ENCODE measurements around the gene PTMA.

The PTMA gene

DNA sequence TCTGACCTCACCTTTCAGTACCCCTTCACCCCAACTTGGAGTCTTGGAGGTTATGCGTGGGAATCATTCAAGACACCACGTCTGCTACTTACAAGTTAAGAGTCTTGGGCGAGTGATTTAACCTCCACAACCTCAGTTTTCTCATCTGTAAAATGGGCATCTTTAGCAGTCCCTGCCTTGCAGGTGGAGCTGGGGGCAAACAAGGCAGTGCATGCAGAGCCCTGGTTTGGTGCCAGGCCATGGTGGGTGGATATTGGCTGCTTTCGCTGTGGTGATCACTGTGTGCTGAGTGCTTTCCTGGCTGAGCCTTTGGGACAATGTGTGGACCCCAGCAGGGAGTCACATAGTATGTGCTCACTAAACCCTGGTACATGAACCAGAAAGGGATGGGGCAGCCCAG is 20.4 kb upstream of the PTMA start:
- Histone ChIP-seq H3K4me3 (ENCODE audit: low read length) (no peak overlapping the region), H3K36me3 (ENCODE audit: insufficient read depth, low read length) (no peaks in the 10 kb centered on the region), H3K4me2 (ENCODE audit: low read length) (no peak overlapping the region), H3K27me3 (ENCODE audit: control insufficient read depth, insufficient read depth, low read length) (no peaks in the 10 kb centered on the region), H3K9me3 (replicated peaks; ENCODE audit: low read length) (no peaks in the 10 kb centered on the region), H3K9ac (ENCODE audit: low read depth, low read length) (no peak overlapping the region), H3K4me1 (ENCODE audit: control insufficient read depth, insufficient read depth, low read length) (no peaks in the 10 kb centered on the region)

DNA sequence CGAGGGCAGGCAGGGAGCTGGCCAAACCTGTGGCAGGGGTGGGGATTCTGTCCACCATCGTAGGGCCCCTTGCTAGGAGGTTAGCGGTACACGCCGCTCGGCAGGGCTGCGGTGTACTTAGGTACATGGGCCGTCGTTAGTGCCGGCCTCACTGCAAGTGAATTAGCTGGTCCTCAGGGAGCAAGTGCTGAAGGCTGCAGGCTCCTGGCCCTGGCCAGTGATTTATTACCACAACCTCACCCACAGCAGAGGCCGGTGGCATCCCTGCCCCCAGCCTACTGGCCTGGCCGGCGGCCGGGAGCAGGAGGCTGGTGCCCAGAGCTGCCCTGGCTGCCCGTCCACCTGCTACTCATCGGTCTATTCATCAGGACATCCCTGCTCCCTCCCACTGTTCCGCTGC is 19.6 kb upstream of the PTMA start:
- H3K36me3 ChIP-seq (ENCODE audit: insufficient read depth, low read length): no peaks in the 10 kb centered on the region
- no peaks in the 10 kb centered on the region for H3K9me3 ChIP-seq (replicated peaks; ENCODE audit: low read length)
- no peak overlapping the region for H3K9ac ChIP-seq (ENCODE audit: low read depth, low read length)
- H3K4me3 ChIP-seq (ENCODE audit: low read length): no peak overlapping the region
- H3K27me3 ChIP-seq (ENCODE audit: control insufficient read depth, insufficient read depth, low read length): no peaks in the 10 kb centered on the region
- no peak overlapping the region for H3K4me2 ChIP-seq (ENCODE audit: low read length)
- H3K4me1 ChIP-seq (ENCODE audit: control insufficient read depth, insufficient read depth, low read length): peaks cover under 1% of the 10 kb centered on the region

DNA sequence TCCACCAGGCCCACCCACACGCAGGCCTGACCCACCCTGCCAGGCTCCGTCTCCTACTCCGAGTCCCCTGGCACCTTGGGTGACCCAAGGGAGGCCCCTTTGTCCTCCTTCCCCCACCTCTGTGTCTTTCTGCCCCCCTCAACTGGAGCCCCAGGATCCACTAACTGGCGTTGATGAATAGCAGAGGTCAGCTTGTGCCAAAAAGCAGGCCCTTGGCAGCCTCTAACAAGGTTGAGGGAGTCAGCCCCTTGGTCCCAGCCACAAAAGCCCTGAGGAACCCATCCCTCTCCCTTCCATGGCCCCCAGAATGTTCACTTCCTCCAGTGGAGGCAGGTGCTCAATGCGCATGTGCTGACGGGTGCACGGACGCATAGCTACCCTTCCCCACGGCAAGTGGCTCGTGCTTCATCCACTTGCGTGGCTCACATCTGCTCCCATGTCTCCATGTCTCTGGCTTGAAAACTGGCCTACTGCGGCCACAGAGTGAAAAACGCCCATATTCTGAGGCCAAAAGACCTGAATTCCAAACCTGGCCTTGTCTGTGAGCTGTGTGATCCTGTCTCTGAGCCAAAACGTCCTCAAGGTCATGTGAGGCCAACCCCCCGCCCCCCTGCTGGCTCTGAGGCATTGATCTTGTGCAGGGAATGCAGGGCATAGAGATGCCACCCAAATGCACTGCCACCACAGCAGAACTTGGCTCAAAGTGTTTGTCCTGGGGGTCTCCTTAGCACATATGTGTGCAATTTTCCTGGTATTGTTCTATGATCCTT is 19.0 kb upstream of the PTMA start:
- H3K4me2 ChIP-seq (ENCODE audit: low read length): no peak overlapping the region
- no peaks in the 10 kb centered on the region for H3K27me3 ChIP-seq (ENCODE audit: control insufficient read depth, insufficient read depth, low read length)
- peaks cover 3% of the 10 kb centered on the region for H3K4me1 ChIP-seq (ENCODE audit: control insufficient read depth, insufficient read depth, low read length)
- no peak overlapping the region for H3K9ac ChIP-seq (ENCODE audit: low read depth, low read length)
- no peak overlapping the region for H3K4me3 ChIP-seq (ENCODE audit: low read length)
- no peaks in the 10 kb centered on the region for H3K36me3 ChIP-seq (ENCODE audit: insufficient read depth, low read length)
- no peaks in the 10 kb centered on the region for H3K9me3 ChIP-seq (replicated peaks; ENCODE audit: low read length)

DNA sequence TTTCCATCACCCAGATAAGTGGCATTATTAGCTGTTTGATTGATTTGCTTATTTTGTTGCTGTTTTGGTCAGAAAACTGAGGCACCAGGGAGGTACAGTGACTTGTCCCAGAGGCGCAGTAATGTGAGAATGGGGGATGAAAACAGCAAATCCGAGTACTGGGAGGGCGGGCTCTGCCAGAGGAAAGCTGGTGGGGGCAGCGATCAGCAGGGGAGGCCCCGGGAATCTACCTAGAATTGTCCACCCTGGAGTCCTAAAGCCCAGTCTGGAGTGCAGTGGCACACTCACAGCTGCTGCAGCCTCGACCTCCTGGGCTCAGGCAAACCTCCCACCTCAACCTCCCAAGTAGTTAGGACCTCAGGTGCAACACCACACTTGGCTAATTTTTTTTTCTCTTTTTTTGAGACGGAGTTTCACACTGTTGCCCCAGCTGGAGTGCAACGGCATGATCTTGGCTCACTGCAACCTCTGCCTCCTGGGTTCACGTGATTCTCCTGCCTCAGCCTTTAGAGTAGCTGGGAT is 17.0 kb upstream of the PTMA start:
- H3K9ac ChIP-seq (ENCODE audit: low read depth, low read length): no peak overlapping the region
- no peaks in the 10 kb centered on the region for H3K36me3 ChIP-seq (ENCODE audit: insufficient read depth, low read length)
- no peaks in the 10 kb centered on the region for H3K9me3 ChIP-seq (replicated peaks; ENCODE audit: low read length)
- peaks cover 10% of the 10 kb centered on the region for H3K4me1 ChIP-seq (ENCODE audit: control insufficient read depth, insufficient read depth, low read length)
- no peaks in the 10 kb centered on the region for H3K27me3 ChIP-seq (ENCODE audit: control insufficient read depth, insufficient read depth, low read length)
- no peak overlapping the region for H3K4me2 ChIP-seq (ENCODE audit: low read length)
- no peak overlapping the region for H3K4me3 ChIP-seq (ENCODE audit: low read length)

DNA sequence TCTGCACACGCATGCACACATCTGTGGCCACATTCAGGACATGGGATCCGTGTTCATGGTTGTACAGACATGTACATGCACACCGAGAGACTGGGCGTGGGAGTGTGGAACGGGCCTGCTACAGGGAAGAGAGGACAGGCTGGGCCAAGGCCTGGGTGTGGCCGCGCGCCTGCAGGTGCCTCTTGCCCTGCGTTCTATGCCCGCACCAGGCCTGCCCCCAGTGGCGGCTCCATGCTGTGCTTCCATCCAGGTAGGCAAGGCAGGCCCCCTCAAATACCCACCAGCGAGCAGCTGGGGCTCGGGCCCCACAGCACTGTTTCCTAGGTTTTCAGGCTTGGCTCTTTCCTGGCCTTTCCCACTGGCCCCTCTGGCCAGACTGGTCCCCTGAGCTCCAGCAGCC is 15.5 kb upstream of the PTMA start:
- no peak overlapping the region for H3K9ac ChIP-seq (ENCODE audit: low read depth, low read length)
- H3K4me3 ChIP-seq (ENCODE audit: low read length): no peak overlapping the region
- peaks cover 5% of the 10 kb centered on the region for H3K27me3 ChIP-seq (ENCODE audit: control insufficient read depth, insufficient read depth, low read length)
- H3K4me1 ChIP-seq (ENCODE audit: control insufficient read depth, insufficient read depth, low read length): peaks cover 15% of the 10 kb centered on the region
- H3K36me3 ChIP-seq (ENCODE audit: insufficient read depth, low read length): no peaks in the 10 kb centered on the region
- H3K9me3 ChIP-seq (replicated peaks; ENCODE audit: low read length): no peaks in the 10 kb centered on the region
- H3K4me2 ChIP-seq (ENCODE audit: low read length): no peak overlapping the region

DNA sequence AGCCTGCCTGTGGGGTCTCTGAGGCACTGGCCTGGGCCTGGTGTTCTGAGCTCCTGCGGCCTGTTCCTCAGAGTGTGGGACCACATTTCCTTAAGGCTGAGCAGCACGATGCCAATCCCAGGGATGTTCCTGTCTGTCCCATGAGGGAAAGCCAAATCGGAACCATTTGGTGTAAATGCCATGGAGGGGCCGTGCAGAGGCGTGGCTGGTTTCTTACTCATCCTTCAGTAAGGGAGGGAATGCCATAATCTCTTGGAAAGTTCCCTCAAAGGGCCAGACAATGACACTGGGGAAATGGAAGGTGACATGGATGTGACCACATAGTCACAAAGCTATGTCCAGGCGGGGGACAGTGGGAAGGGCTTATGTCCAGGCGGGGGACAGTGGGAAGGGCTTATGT is 14.4 kb upstream of the PTMA start:
- no peak overlapping the region for H3K9ac ChIP-seq (ENCODE audit: low read depth, low read length)
- H3K27me3 ChIP-seq (ENCODE audit: control insufficient read depth, insufficient read depth, low read length): peaks cover 5% of the 10 kb centered on the region
- H3K36me3 ChIP-seq (ENCODE audit: insufficient read depth, low read length): no peaks in the 10 kb centered on the region
- no peak overlapping the region for H3K4me2 ChIP-seq (ENCODE audit: low read length)
- H3K4me1 ChIP-seq (ENCODE audit: control insufficient read depth, insufficient read depth, low read length): peaks cover 16% of the 10 kb centered on the region
- H3K4me3 ChIP-seq (ENCODE audit: low read length): no peak overlapping the region
- H3K9me3 ChIP-seq (replicated peaks; ENCODE audit: low read length): no peaks in the 10 kb centered on the region

DNA sequence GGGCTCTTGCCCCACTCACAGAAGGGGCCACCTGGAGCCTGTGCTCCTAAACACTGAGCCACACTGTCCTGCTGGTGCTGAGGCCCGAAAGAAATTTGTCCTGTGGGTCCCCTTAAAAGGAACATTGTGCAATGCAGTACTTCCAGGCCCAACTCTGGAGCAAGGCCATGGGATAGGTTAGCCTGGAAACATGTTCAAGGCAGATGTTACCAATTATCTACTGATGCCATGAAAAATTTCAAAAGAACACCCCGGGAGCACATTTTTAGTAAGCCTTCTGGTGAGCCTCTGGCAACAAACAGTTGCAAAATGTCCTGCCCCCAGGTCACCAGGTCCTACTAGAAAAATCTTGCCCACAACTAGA is 12.3 kb upstream of the PTMA start:
- Histone ChIP-seq H3K4me1 (ENCODE audit: control insufficient read depth, insufficient read depth, low read length) (peaks cover 18% of the 10 kb centered on the region), H3K36me3 (ENCODE audit: insufficient read depth, low read length) (no peaks in the 10 kb centered on the region), H3K27me3 (ENCODE audit: control insufficient read depth, insufficient read depth, low read length) (peaks cover 5% of the 10 kb centered on the region), H3K4me2 (ENCODE audit: low read length) (no peak overlapping the region), H3K9ac (ENCODE audit: low read depth, low read length) (no peak overlapping the region), H3K9me3 (replicated peaks; ENCODE audit: low read length) (no peaks in the 10 kb centered on the region), H3K4me3 (ENCODE audit: low read length) (no peak overlapping the region)

DNA sequence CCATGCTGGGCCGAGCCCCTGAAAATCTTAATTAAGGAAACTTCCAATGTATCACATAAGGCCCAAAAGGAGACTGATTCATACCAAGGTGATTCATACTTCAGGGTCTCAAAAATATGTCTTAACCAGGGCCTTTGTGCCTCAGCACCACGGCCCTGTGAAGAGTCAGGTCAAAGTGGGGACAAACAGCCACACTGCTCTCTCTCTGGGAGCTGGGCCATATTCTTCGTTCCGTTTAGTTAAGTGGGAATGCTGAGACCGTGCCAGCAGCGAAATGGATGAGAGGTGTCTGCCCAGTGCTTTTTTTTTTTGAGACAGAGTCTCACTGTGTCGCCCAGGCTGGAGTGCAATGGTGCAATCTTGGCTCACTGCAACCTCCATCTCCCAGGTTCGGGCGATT is 9.3 kb upstream of the PTMA start:
- Histone ChIP-seq H3K9ac (ENCODE audit: low read depth, low read length) (no peak overlapping the region), H3K36me3 (ENCODE audit: insufficient read depth, low read length) (no peaks in the 10 kb centered on the region), H3K4me1 (ENCODE audit: control insufficient read depth, insufficient read depth, low read length) (peaks cover 20% of the 10 kb centered on the region), H3K27me3 (ENCODE audit: control insufficient read depth, insufficient read depth, low read length) (peaks cover 5% of the 10 kb centered on the region), H3K4me3 (ENCODE audit: low read length) (no peak overlapping the region), H3K9me3 (replicated peaks; ENCODE audit: low read length) (no peaks in the 10 kb centered on the region), H3K4me2 (ENCODE audit: low read length) (no peak overlapping the region)

DNA sequence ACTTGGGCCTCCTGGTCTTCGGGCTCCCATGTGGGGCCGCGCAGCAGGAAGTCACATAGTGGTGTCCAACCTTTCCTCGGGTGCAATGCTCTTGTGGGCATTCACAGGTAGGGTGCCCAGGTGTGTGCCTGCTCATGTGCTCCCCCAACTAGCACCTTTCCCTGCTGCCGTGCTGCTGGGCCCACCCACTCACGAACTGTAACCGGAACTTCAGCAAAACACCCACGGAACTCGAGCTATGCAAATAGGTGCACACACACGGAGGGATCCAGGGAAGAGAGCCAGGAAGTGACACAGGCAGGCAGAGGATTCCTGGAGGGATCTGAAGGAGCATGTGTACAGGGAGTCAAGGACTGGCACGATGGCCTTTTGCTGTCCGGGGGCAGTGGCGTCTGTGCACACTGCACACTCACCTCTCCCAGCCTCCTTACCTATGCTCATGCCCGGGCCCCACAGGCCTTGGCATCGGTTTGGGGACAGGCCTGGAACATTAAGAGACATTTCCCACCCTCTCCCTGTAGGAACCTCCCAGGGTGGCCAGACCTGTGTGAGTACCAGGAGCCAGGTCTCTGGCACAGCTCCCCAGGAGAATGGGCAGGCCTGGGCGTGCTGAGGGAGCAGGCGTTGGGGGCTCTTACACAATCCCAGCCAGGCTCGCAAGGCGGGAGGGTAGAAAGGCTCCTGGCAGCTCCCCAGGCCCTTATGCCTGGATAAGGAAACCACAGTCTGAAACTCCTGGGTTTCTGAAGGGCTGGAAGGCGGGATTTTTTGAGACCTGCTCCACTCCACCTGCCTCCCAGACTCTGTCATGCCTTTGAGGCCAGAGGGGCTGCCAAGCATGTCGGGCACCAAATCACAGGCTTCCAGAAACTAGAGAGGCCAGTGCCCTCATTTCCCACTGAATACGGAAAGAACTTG is 6.6 kb upstream of the PTMA start:
- no peaks in the 10 kb centered on the region for H3K9me3 ChIP-seq (replicated peaks; ENCODE audit: low read length)
- H3K4me1 ChIP-seq (ENCODE audit: control insufficient read depth, insufficient read depth, low read length): peaks cover 18% of the 10 kb centered on the region
- H3K4me3 ChIP-seq (ENCODE audit: low read length): no peak overlapping the region
- no peaks in the 10 kb centered on the region for H3K36me3 ChIP-seq (ENCODE audit: insufficient read depth, low read length)
- peaks cover 2% of the 10 kb centered on the region for H3K27me3 ChIP-seq (ENCODE audit: control insufficient read depth, insufficient read depth, low read length)
- no peak overlapping the region for H3K9ac ChIP-seq (ENCODE audit: low read depth, low read length)
- H3K4me2 ChIP-seq (ENCODE audit: low read length): no peak overlapping the region

DNA sequence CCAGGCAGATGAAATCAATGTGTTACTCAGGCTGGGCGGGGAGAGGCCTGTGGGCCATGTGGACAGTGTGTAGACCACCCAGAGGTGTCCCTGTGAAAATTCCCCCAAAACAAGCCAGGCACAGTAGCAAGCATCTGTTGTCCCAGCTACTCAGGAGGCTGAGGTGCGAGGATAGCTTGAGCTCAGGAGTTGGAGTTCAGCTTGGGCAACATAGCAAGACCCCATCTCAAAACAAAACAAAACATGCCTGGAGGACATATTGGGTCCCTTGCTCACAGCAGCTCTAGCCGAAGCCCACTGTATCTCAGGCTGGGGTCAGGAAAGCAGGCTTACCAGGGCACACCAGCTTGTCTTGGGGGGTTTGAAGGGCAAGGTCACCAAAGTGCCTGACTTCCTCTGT is 4.3 kb upstream of the PTMA start:
- Histone ChIP-seq H3K9ac (ENCODE audit: low read depth, low read length) (no peak overlapping the region), H3K4me2 (ENCODE audit: low read length) (no peak overlapping the region), H3K9me3 (replicated peaks; ENCODE audit: low read length) (no peaks in the 10 kb centered on the region), H3K27me3 (ENCODE audit: control insufficient read depth, insufficient read depth, low read length) (no peaks in the 10 kb centered on the region), H3K4me3 (ENCODE audit: low read length) (no peak overlapping the region), H3K36me3 (ENCODE audit: insufficient read depth, low read length) (no peaks in the 10 kb centered on the region), H3K4me1 (ENCODE audit: control insufficient read depth, insufficient read depth, low read length) (peaks cover 21% of the 10 kb centered on the region)

DNA sequence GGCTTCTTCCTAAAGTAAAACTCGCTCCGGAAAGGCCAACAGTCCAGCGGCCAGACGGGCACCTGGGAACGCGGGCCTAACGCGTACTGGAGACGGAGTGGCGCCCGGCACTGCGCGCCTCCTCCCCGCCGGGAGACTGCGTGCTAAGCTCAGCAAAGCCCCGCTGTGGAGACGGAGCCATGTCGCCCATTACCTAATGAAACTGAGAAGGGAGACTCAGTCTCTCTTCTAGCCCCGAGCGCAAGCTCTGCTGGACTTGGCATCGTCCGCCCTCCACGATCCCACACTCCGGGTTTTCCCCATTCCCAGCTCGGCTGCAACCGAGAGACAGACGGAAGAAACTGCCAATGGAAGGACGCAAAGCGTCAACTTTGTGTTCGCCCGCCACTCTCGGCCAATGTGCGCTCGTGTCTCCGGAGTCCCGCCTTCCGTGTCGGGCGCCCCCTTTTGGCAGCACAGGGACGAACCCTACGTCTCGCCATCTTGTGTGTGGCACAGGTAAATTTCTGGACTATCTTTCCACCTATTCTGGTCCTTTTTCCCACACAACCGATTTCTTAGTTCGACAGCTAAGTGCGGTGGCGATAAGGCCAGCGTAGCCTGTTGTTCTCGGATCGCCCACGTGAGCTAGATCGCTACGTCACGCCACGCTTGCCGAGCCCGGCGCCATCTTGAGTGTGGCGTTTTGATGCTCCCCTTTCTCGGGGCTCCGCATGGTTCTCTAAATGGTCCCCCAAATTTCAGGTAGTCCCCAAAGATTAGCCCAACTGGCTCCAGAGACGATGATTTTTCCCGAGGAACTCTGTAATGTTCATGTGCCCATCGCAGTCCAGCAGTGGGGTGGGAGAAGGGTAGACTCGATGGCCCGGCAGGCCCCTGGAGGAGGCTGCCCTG is 1.3 kb upstream of the PTMA start:
- Histone ChIP-seq H3K9me3 (replicated peaks; ENCODE audit: low read length) (no peaks in the 10 kb centered on the region), H3K4me3 (ENCODE audit: low read length) (peak overlapping the region; percentile 87), H3K9ac (ENCODE audit: low read depth, low read length) (peak overlapping the region; percentile 94), H3K4me2 (ENCODE audit: low read length) (peak overlapping the region; percentile 94), H3K27me3 (ENCODE audit: control insufficient read depth, insufficient read depth, low read length) (no peaks in the 10 kb centered on the region), H3K36me3 (ENCODE audit: insufficient read depth, low read length) (peaks cover 13% of the 10 kb centered on the region), H3K4me1 (ENCODE audit: control insufficient read depth, insufficient read depth, low read length) (peaks cover 23% of the 10 kb centered on the region)
